Smooth muscle cell (in vitro differentiated cells): Measurements from ENCODE around the gene TMEM9. TPM values are rescaled to one million over a fixed set of nuclear protein-coding genes. Genes with fewer than 3 reads are reported as not detected.
A peak's percentile ranks its signal among the peaks of the same experiment; 100 is the strongest.

ENCODE experiments used
- DNase-seq: peaks from one replicate; lab custom pipeline; 2025; ENCODE audit not compliant: unreplicated experiment; lab: John Stamatoyannopoulos, UW
- H2AFZ ChIP-seq: fragments of 200-600 bp; sonication (generic); 2 replicates; pipeline ENCODE4 v1.6.0; 2016; ENCODE audit warnings: antibody characterized with exemption, low read depth, mild to moderate bottlenecking
- H3F3A ChIP-seq: fragments of 200-600 bp; sonication (generic); 2 replicates; pipeline ENCODE4 v1.6.0; 2017; ENCODE audit warnings: antibody characterized with exemption, low read depth
- H3K27ac ChIP-seq: fragments of 200-600 bp; sonication (generic); 2 replicates; pipeline ENCODE4 v1.5.1; 2016; ENCODE audit warnings: low read depth, mild to moderate bottlenecking
- H3K27me3 ChIP-seq: fragments of 200-600 bp; sonication (generic); 2 replicates; pipeline ENCODE4 v1.6.1; 2016; ENCODE audit warnings: low read depth, mild to moderate bottlenecking
- H3K36me3 ChIP-seq: fragments of 200-600 bp; sonication (generic); 2 replicates; pipeline ENCODE4 v1.5.1; 2016; ENCODE audit warnings: low read depth
- H3K4me1 ChIP-seq: fragments of 200-600 bp; sonication (generic); 2 replicates; pipeline ENCODE4 v1.5.1; 2016; ENCODE audit warnings: low read depth
- H3K4me2 ChIP-seq: fragments of 200-600 bp; sonication (generic); 2 replicates; pipeline ENCODE4 v1.6.0; 2016; ENCODE audit warnings: mild to moderate bottlenecking
- H3K4me3 ChIP-seq: fragments of 200-600 bp; sonication (generic); 2 replicates; pipeline ENCODE4 v1.5.1; 2016; ENCODE audit warnings: mild to moderate bottlenecking
- H3K79me2 ChIP-seq: fragments of 200-600 bp; sonication (generic); 2 replicates; pipeline ENCODE4 v1.6.0; 2016; ENCODE audit warnings: low read depth, mild to moderate bottlenecking
- H3K9ac ChIP-seq: fragments of 200-600 bp; sonication (generic); 2 replicates; pipeline ENCODE4 v1.6.0; 2016; ENCODE audit warnings: low read depth
- H3K9me3 ChIP-seq: fragments of 200-600 bp; sonication (generic); replicated peaks from 2 replicates; pipeline ENCODE4 v1.5.1; 2016; ENCODE audit warnings: low read depth
- H4K20me1 ChIP-seq: fragments of 200-600 bp; sonication (generic); 2 replicates; pipeline ENCODE4 v1.6.0; 2016; ENCODE audit warnings: low read depth
- WGBS: methylation state at CpG from one replicate; pipeline ENCODE4 v1.1.7; 2016; ENCODE audit warnings: low lambda C conversion rate; 5-methylcytosine and 5-hydroxymethylcytosine counted together
- polyA plus RNA-seq: library from polyadenylated mRNA; unstranded; fragments of >200 nt; fragmentation: Nextera tagmentation; extraction: Ambion mirVana; gene quantifications from 2 replicates; pipeline ENCODE4 v1.2.1, GENCODE V29; 2016
- total RNA-seq: library from RNA; depleted of rRNA; stranded (reverse); fragments of >200 nt; gene quantifications from 2 replicates; pipeline ENCODE4 v1.2.3, GENCODE V29; 2014
- TF ChIP-seq, protein P1 (sequence below): fragments of 200-600 bp; sonication (generic); IDR thresholded peaks from 2 replicates; pipeline ENCODE4 v1.5.1; 2017; ENCODE audit warnings: borderline replicate concordance, mild to moderate bottlenecking, antibody characterized with exemption; ENCODE audit not compliant: insufficient read depth, poor library complexity, severe bottlenecking

The TMEM9 gene
- total and polyA plus RNA-seq, 2 experiments from 2014 or later, result 153 to 211 TPM

DNA sequence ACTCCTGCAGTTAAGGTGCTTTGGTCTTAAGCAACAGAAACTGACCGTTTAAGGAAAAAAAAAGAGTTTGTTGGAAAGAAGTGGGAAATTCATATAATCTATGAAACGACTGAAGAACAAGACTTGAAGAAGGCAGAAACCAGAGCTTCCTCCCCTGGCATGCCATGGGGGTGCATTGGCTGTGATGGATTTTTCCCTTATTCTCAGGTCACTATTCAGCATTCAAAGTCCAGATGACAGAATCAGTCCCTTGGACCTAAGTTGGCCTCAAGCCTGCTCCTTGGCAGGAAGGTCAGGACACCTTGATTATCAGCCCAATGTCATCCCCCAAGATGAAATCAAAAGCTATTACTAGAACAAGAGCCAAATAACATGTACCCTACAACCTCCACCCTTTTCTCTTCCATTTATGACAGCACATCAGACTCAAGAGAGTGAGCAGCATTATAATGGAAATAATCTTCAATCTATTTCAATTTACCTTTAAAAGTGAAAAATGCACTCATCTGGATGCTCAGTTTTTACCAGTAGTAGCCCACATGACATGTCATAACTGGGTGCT is 15.8 kb upstream of the TMEM9 start:
- Histone ChIP-seq H3K4me3 (peak overlapping the region; percentile 61), H3K9me3 (no peaks in the 10 kb centered on the region), H2AFZ (no peak overlapping the region), H3F3A (peaks cover 18% of the 10 kb centered on the region), H3K4me1 (no peaks in the 10 kb centered on the region), H3K9ac (no peak overlapping the region), H4K20me1 (no peaks in the 10 kb centered on the region), H3K79me2 (no peaks in the 10 kb centered on the region), H3K4me2 (peak overlapping the region; percentile 91), H3K27me3 (no peaks in the 10 kb centered on the region), H3K27ac (peak overlapping the region; percentile 60), H3K36me3 (no peaks in the 10 kb centered on the region)
- TF ChIP-seq, protein P1, sequence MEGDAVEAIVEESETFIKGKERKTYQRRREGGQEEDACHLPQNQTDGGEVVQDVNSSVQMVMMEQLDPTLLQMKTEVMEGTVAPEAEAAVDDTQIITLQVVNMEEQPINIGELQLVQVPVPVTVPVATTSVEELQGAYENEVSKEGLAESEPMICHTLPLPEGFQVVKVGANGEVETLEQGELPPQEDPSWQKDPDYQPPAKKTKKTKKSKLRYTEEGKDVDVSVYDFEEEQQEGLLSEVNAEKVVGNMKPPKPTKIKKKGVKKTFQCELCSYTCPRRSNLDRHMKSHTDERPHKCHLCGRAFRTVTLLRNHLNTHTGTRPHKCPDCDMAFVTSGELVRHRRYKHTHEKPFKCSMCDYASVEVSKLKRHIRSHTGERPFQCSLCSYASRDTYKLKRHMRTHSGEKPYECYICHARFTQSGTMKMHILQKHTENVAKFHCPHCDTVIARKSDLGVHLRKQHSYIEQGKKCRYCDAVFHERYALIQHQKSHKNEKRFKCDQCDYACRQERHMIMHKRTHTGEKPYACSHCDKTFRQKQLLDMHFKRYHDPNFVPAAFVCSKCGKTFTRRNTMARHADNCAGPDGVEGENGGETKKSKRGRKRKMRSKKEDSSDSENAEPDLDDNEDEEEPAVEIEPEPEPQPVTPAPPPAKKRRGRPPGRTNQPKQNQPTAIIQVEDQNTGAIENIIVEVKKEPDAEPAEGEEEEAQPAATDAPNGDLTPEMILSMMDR, result no peak
- no peak for DNase-seq
- WGBS, result 72% methylated on average over 2 of the region's 2 CpGs

DNA sequence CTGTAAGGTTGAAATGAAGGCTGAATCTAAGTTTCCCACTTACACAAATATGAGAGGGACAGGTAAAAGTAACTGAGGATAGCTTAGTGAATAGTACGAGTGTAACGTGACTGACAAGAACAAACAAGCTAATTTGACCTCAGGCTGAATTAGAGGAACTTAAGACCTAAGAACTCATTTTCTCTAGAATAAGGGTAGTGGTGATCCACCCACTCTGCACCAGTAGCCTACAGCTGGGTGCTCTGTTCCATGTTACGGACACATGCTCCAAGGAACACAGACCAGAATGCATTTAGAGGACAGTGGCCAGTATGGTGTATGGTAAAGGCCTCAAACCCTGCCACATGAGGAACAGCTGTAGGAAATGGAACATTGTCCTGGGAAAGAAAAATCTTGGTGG is 14.9 kb upstream of the TMEM9 start:
- H3K27me3 ChIP-seq, result no peaks in the 10 kb centered on the region
- H4K20me1 ChIP-seq, result no peaks in the 10 kb centered on the region
- no peaks in the 10 kb centered on the region for H3K9me3 ChIP-seq
- H3K4me3 ChIP-seq, result no peak overlapping the region
- no peak overlapping the region for H3K9ac ChIP-seq
- no peak overlapping the region for H3K4me2 ChIP-seq
- peaks cover 18% of the 10 kb centered on the region for H3F3A ChIP-seq
- 78% methylated on average over 3 of the region's 3 CpGs for WGBS
- no peak for DNase-seq
- H3K27ac ChIP-seq, result no peak overlapping the region
- no peaks in the 10 kb centered on the region for H3K36me3 ChIP-seq
- no peaks in the 10 kb centered on the region for H3K79me2 ChIP-seq
- H3K4me1 ChIP-seq, result no peaks in the 10 kb centered on the region
- no peak overlapping the region for H2AFZ ChIP-seq
- TF ChIP-seq, protein P1, result no peak

DNA sequence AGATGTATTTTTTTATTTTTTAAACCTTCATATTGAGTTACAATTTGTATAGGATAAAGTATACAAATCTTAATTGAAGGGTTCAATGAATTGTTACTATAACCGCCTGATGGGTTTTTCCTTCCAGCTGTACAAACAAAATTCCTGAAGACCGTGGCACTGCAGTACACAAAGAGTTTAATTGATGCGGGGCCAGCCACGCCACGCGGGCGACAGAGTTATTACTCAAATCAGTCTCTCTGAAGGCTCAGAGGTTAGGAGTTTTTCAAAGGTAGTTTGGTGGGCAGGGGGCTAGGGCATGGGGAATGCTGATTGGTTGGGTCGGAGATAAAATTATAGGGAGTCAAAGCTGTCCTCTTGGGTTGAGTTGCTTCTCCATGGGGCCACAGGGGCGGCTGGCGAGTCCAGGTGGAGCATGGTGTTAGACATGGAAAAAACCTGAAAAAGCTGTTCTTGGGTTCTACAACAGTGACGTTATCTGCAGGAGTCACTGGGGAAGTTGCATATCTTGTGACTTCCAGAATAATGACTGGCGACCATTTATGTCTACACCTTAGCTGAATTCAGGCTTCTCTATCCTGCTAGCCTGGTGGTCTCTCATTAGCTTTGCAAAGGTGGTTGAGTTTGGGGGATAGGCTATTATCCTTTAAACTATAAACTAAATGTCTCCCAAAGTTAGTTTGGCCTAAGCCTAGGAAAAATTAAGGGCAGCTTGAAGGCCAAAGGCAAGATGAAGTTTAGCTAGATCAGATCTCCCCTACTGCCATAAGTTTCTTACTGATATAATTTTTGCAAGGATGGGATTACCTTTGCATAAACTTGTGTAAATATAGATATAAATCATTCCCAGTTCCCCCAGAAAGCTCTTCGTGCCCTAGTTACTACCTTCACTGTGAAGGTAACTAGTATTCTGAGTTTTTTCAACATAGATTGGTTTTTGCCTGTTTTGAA is 13.0 kb upstream of the TMEM9 start:
- Histone ChIP-seq H3K4me3 (no peak overlapping the region), H2AFZ (no peak overlapping the region), H3K4me1 (no peaks in the 10 kb centered on the region), H3K79me2 (no peaks in the 10 kb centered on the region), H3K9me3 (no peaks in the 10 kb centered on the region), H3K36me3 (no peaks in the 10 kb centered on the region), H3K9ac (no peak overlapping the region), H3F3A (peaks cover 16% of the 10 kb centered on the region), H3K27me3 (no peaks in the 10 kb centered on the region), H4K20me1 (no peaks in the 10 kb centered on the region), H3K4me2 (no peak overlapping the region), H3K27ac (no peak overlapping the region)
- DNase-seq, result no peak
- TF ChIP-seq, protein P1, result no peak
- 86% methylated on average over 13 of the region's 13 CpGs for WGBS

DNA sequence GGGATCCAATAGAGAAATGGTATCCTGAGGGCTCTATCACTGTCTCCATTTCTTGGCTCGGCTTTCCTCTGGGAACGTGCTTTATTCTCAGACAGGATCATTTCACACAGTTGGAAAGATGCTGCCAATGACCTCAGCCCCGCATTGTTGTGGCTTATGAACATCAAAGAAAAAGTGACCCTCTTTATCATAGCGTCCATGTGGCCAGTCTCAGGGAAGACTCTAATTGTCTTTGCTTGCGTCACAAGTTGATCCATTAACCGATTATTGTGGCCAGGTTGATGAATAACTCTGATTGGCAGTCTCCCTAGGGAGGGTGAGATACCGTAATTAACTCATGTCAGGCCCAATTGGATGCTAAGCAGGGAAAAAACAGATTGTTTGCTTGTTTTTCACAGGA is 10.4 kb upstream of the TMEM9 start:
- no peaks in the 10 kb centered on the region for H4K20me1 ChIP-seq
- DNase-seq, result no peak
- H3K79me2 ChIP-seq, result no peaks in the 10 kb centered on the region
- WGBS, result 73% methylated on average over 7 of the region's 7 CpGs
- H3K4me3 ChIP-seq, result no peak overlapping the region
- no peaks in the 10 kb centered on the region for H3K9me3 ChIP-seq
- no peak overlapping the region for H3K27ac ChIP-seq
- H3K4me1 ChIP-seq, result no peaks in the 10 kb centered on the region
- TF ChIP-seq, protein P1, result no peak
- H3K9ac ChIP-seq, result no peak overlapping the region
- H2AFZ ChIP-seq, result no peak overlapping the region
- H3K36me3 ChIP-seq, result no peaks in the 10 kb centered on the region
- no peaks in the 10 kb centered on the region for H3K27me3 ChIP-seq
- H3F3A ChIP-seq, result peaks cover 4% of the 10 kb centered on the region
- H3K4me2 ChIP-seq, result no peak overlapping the region
